ENCODE results near the gene FGD4. TPM values are rescaled to one million over a fixed set of nuclear protein-coding genes. Genes with fewer than 3 reads are reported as not detected.

FGD4 gene
- total and polyA plus RNA-seq, 9 of the 15 experiments (the other 6 are each of a cell fraction or from before 2014, with no cell fraction given), result 0.05 to 0.51 (median 0.27) TPM

DNA sequence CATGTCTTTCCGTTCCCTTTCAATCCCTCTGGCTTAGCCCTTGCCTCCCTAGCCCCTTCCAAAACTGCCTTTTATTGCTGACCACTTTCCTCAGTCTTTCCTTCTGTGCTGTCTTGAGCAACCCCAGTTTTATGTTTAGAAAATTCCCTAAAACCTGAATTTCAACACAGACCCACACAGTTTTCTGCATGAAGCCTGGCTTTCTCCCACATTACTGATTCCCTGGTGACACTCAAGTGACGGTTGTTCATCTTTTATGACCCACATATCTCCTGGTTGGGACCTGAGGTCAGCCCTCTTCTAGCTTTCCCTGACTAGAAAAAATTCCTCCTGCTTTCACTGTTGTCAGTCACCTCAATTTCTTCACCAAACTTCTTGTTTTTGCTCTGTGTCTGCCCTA is 21.0 kb downstream of the FGD4 start (continued):
- TF ChIP-seq MTA3 (IDR thresholded peaks at IDR 0.05; ENCODE audit: borderline replicate concordance) (no peak), ZC3H8 (IDR thresholded peaks at IDR 0.05) (no peak)

DNA sequence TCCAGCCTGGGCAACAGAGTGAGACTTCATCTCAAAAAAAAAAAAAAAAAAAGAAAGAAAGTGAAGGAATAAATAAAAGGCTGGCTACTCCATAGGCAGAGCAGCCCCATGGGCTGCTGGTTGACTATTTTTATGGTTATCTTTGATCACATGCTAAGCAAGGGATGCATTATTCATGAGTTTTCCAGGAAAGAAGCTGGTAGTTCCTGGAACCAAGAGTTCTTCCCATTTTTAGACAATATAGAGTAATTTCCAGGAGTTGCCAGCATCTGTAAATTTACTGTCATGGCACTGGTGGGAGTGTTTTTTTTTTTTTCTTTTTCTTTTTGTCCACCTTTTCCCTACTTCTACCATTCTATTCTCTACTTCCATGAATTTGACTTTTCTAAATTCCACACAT is 24.2 kb downstream of the FGD4 start:
- H3K36me3 ChIP-seq (ENCODE audit: control insufficient read depth, insufficient read depth, low read length), result no peaks in the 10 kb centered on the region
- no peak overlapping the region for H3K27ac ChIP-seq (ENCODE audit: extremely low read depth, low read depth, low read length)
- no peak overlapping the region for H3K4me3 ChIP-seq
- no peaks in the 10 kb centered on the region for H3K9me3 ChIP-seq (replicated peaks; ENCODE audit: control insufficient read depth, insufficient read depth, low read depth, low read length)
- DNase-seq (ENCODE audit: extremely low read depth in 1 of 4, low spot score in 3 of 4), result peak in 1 of 4 experiments; percentile 47
- ChIA-PET POLR2A (interaction anchor here (1.5 kb wide), 1 partner anchor 11 kb away, joined by 3 read pairs; no protein-coding TSS in a partner anchor), CTCF (ENCODE audit: low intra/inter-chr PET ratio) (no interaction called here)
- no peaks in the 10 kb centered on the region; a peak in 1 of 5 replicates for H3K4me1 ChIP-seq (replicated peaks in 1 of 2; ENCODE audit: control insufficient read depth in 2 of 2, insufficient read depth in 2 of 2, low read length in 2 of 2)
- no peaks in the 10 kb centered on the region for H3K9me1 ChIP-seq (ENCODE audit: control insufficient read depth, insufficient read depth, low read length)
- peak; percentile 55; the same call in 2 of the 3 replicates for ATAC-seq
- no peak for FAIRE-seq
- H2AFZ ChIP-seq (ENCODE audit: low read depth, low read length), result no peak overlapping the region
- intact Hi-C loops (cut with micrococcal nuclease), result no loop called here
- in situ Hi-C loops (cut with MboI), result no loop called here
- H3K9ac ChIP-seq (ENCODE audit: insufficient read depth in 1 of 2, low read depth in 2 of 2, low read length in 2 of 2), result no peak overlapping the region
- H3K27me3 ChIP-seq (ENCODE audit: control insufficient read depth in 2 of 2, insufficient read depth in 2 of 2, low read length in 2 of 2), result no peaks in the 10 kb centered on the region
- no peak overlapping the region for H3K4me2 ChIP-seq (ENCODE audit: insufficient read depth, low read length)
- no TSS peak for BruUV-seq (replicated peaks)
- no peaks in the 10 kb centered on the region for H4K20me1 ChIP-seq (replicated peaks; ENCODE audit: control insufficient read depth, insufficient read depth, low read length)
- no peaks in the 10 kb centered on the region for H3K79me2 ChIP-seq (ENCODE audit: control insufficient read depth, insufficient read depth, low read length)
- TF ChIP-seq SAFB (IDR thresholded peaks at IDR 0.05; ENCODE audit: borderline replicate concordance, low read depth, low read length), result no peak
- TF ChIP-seq U2AF2 (optimal IDR thresholded peaks at IDR 0.05; ENCODE audit: low read depth, low read length), result no peak
- 0 out of 2 replicates have a peak, but pooled peaks have one; percentile 8 for TF ChIP-seq GTF2E2 (tag; IDR thresholded peaks at IDR 0.05)
- TF ChIP-seq ZNF764 (CRISPR knock-in tag; IDR thresholded peaks at IDR 0.05; ENCODE audit: low read depth), result no peak
- TF ChIP-seq STAT5A (IDR thresholded peaks at IDR 0.05; ENCODE audit: borderline replicate concordance, low read length), result peak; percentile 68
- TF ChIP-seq CBX1 (IDR thresholded peaks at IDR 0.05; ENCODE audit: low read depth), result no peak
- TF ChIP-seq PTTG1 (tag; IDR thresholded peaks at IDR 0.05; ENCODE audit: low read depth), result no peak
- TF ChIP-seq ZNF146 (CRISPR knock-in tag; IDR thresholded peaks at IDR 0.05; ENCODE audit: unreplicated experiment), result no peak
- TF ChIP-seq DNMT1 (IDR thresholded peaks at IDR 0.05), result no peak
- TF ChIP-seq, protein P1, sequence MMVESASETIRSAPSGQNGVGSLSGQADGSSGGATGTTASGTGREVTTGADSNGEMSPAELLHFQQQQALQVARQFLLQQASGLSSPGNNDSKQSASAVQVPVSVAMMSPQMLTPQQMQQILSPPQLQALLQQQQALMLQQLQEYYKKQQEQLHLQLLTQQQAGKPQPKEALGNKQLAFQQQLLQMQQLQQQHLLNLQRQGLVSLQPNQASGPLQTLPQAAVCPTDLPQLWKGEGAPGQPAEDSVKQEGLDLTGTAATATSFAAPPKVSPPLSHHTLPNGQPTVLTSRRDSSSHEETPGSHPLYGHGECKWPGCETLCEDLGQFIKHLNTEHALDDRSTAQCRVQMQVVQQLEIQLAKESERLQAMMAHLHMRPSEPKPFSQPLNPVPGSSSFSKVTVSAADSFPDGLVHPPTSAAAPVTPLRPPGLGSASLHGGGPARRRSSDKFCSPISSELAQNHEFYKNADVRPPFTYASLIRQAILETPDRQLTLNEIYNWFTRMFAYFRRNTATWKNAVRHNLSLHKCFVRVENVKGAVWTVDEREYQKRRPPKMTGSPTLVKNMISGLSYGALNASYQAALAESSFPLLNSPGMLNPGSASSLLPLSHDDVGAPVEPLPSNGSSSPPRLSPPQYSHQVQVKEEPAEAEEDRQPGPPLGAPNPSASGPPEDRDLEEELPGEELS (CRISPR knock-in tag; IDR thresholded peaks at IDR 0.05; ENCODE audit: borderline replicate concordance), result no peak
- no peak for TF ChIP-seq SPI1 (IDR thresholded peaks at IDR 0.05; ENCODE audit: borderline replicate concordance, low read depth, low read length)
- TF ChIP-seq, protein P2, sequence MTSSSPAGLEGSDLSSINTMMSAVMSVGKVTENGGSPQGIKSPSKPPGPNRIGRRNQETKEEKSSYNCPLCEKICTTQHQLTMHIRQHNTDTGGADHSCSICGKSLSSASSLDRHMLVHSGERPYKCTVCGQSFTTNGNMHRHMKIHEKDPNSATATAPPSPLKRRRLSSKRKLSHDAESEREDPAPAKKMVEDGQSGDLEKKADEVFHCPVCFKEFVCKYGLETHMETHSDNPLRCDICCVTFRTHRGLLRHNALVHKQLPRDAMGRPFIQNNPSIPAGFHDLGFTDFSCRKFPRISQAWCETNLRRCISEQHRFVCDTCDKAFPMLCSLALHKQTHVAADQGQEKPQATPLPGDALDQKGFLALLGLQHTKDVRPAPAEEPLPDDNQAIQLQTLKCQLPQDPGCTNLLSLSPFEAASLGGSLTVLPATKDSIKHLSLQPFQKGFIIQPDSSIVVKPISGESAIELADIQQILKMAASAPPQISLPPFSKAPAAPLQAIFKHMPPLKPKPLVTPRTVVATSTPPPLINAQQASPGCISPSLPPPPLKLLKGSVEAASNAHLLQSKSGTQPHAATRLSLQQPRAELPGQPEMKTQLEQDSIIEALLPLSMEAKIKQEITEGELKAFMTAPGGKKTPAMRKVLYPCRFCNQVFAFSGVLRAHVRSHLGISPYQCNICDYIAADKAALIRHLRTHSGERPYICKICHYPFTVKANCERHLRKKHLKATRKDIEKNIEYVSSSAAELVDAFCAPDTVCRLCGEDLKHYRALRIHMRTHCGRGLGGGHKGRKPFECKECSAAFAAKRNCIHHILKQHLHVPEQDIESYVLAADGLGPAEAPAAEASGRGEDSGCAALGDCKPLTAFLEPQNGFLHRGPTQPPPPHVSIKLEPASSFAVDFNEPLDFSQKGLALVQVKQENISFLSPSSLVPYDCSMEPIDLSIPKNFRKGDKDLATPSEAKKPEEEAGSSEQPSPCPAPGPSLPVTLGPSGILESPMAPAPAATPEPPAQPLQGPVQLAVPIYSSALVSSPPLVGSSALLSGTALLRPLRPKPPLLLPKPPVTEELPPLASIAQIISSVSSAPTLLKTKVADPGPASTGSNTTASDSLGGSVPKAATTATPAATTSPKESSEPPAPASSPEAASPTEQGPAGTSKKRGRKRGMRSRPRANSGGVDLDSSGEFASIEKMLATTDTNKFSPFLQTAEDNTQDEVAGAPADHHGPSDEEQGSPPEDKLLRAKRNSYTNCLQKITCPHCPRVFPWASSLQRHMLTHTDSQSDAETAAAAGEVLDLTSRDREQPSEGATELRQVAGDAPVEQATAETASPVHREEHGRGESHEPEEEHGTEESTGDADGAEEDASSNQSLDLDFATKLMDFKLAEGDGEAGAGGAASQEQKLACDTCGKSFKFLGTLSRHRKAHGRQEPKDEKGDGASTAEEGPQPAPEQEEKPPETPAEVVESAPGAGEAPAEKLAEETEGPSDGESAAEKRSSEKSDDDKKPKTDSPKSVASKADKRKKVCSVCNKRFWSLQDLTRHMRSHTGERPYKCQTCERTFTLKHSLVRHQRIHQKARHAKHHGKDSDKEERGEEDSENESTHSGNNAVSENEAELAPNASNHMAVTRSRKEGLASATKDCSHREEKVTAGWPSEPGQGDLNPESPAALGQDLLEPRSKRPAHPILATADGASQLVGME (CRISPR knock-in tag; IDR thresholded peaks at IDR 0.05), result no peak
- TF ChIP-seq POLR2H (tag; IDR thresholded peaks at IDR 0.05; ENCODE audit: low read depth), result no peak

All from K562 (cell line).